Common myeloid progenitor, CD34-positive (primary cell): ENCODE measurements around the gene COX6B2.

Experiments used
- CTCF ChIA-PET: fragments of 350-600 bp; sonication (Branson Sonifier 250); formaldehyde crosslinking; loops from one replicate; lab custom pipeline; 2021; ENCODE audit warnings: antibody characterized with exemption; lab: Charles Lee
- POLR2A ChIA-PET: fragments of 350-600 bp; sonication (Branson Sonifier 250); formaldehyde crosslinking; loops from one replicate; lab custom pipeline; 2021; ENCODE audit warnings: antibody characterized with exemption; lab: Charles Lee
- DNase-seq, 3 donors: peaks; one replicate each; pipeline versions ENCODE4 v3.0.0 to v3.0.0-alpha.2; 2013
- H3K27ac ChIP-seq, 2 experiments: 1 replicate in 1 of 2; 2 replicates in 1 of 2; pipeline ENCODE4 v1.7.0; 2013; ENCODE audit warnings: inconsistent platforms in 2 of 2, low read length in 2 of 2, mild to moderate bottlenecking in 2 of 2, low read depth in 1 of 2, moderate library complexity in 1 of 2; ENCODE audit not compliant: severe bottlenecking in 2 of 2, insufficient read depth in 1 of 2, poor library complexity in 1 of 2
- H3K27me3 ChIP-seq, 5 experiments: replicated peaks in 2 of 5; 1 replicate in 3 of 5; 2 replicates in 2 of 5; pipeline versions ENCODE4 v1.6.1 to v1.7.0; 2013; ENCODE audit warnings: low read length in 4 of 5, mild to moderate bottlenecking in 2 of 5, moderate library complexity in 2 of 5, inconsistent platforms in 1 of 5; ENCODE audit not compliant: insufficient read depth in 5 of 5, control insufficient read depth in 4 of 5
- H3K36me3 ChIP-seq, 4 experiments: 1 replicate in 2 of 4; 2 replicates in 2 of 4; pipeline versions ENCODE4 v1.6.1 to v1.7.0; 2013; ENCODE audit warnings: low read length in 3 of 4, control low read depth in 1 of 4, mild to moderate bottlenecking in 1 of 4; ENCODE audit not compliant: control insufficient read depth in 4 of 4, insufficient read depth in 4 of 4
- H3K4me1 ChIP-seq, 4 experiments: 1 replicate in 3 of 4; 2 replicates in 1 of 4; pipeline versions ENCODE4 v1.6.1 to v1.7.1; 2013; ENCODE audit warnings: low read length in 3 of 4, mild to moderate bottlenecking in 3 of 4, control low read depth in 1 of 4, inconsistent platforms in 1 of 4, moderate library complexity in 1 of 4; ENCODE audit not compliant: control insufficient read depth in 4 of 4, insufficient read depth in 4 of 4; ENCODE audit errors: control extremely low read depth in 1 of 4
- H3K4me3 ChIP-seq, 7 experiments: 1 replicate in 4 of 7; 2 replicates in 3 of 7; pipeline versions ENCODE4 v1.5.1 to v1.7.0; 2013; ENCODE audit warnings: mild to moderate bottlenecking in 7 of 7, low read length in 6 of 7, moderate library complexity in 6 of 7, inconsistent platforms in 2 of 7, low read depth in 2 of 7, control low read depth in 1 of 7; ENCODE audit not compliant: insufficient read depth in 4 of 7, control insufficient read depth in 1 of 7; ENCODE audit errors: extremely low read depth in 1 of 7
- H3K9me3 ChIP-seq, 5 experiments: 1 replicate in 4 of 5; 2 replicates in 1 of 5; pipeline versions ENCODE4 v1.6.1 to v1.7.1; 2013; ENCODE audit warnings: low read length in 4 of 5, mild to moderate bottlenecking in 2 of 5, inconsistent platforms in 1 of 5, low read depth in 1 of 5, moderate library complexity in 1 of 5; ENCODE audit not compliant: control insufficient read depth in 4 of 5, insufficient read depth in 2 of 5; ENCODE audit errors: control extremely low read depth in 1 of 5
- WGBS: methylation state at CpG from one replicate; pipeline ENCODE4 v1.1.5; 2013; ENCODE audit not compliant: insufficient coverage; 5-methylcytosine and 5-hydroxymethylcytosine counted together

Gene COX6B2

GRCh38 chr19:55345818-55346724 lies 8.4 kb downstream of the COX6B2 start:
- no peaks in the 10 kb centered on the region for H3K9me3 ChIP-seq
- H3K27me3 ChIP-seq: peaks cover 0 to 4% (median 0%) of the 10 kb centered on the region in 5 experiments
- H3K27ac ChIP-seq: no peak overlapping the region
- POLR2A ChIA-PET: no interaction called here
- no peak for DNase-seq
- WGBS: 98% methylated on average over 37 of the region's 43 CpGs
- H3K4me3 ChIP-seq: no peak overlapping the region
- H3K4me1 ChIP-seq: peaks cover 0 to 8% (median 6%) of the 10 kb centered on the region in 4 experiments
- CTCF ChIA-PET: no interaction called here
- H3K36me3 ChIP-seq: peaks cover 2 to 38% (median 25%) of the 10 kb centered on the region in 4 experiments

DNA sequence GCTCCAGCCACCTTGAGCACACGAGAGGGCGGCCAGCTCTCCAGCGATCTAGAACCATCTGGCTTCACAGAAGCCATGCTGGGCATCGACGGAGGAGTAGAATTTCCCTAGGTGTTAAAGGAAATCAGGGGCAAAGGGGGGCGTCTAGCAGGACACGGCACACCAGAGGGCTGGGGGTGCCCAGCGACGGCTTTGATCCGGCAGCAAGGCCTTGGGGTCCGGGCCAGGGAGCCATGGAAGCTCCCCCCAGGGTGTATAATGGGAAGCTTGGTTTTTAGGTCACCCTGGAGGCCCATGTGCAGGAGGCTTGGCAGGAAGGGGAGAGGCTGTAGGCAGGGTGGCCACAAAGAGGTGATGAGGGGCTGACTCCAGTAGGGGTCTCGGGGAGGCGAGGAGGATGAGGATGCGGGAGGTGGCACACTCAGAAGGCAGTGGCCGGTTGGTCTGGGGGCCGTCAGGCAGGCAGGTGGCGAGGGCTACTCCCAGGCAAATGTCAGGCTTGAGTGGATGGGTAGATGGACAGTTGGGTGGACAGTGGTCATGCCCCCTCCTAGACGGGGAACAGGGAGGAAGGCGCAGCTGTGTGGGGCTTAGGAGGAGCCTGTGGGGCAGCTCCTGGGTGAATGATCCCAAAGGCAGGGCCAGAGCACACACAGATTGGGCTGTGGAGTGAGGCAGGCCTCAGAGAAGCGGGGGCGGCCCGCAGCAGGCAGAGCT lies 9.3 kb downstream of the COX6B2 start:
- POLR2A ChIA-PET: no interaction called here
- CTCF ChIA-PET: no interaction called here
- no peak for DNase-seq
- WGBS: 98% methylated on average over 20 of the region's 22 CpGs
- Histone ChIP-seq H3K4me3 (no peak overlapping the region), H3K9me3 (no peaks in the 10 kb centered on the region), H3K36me3 (peaks cover 2 to 38% (median 25%) of the 10 kb centered on the region in 4 experiments), H3K4me1 (peaks cover 0 to 16% (median 13%) of the 10 kb centered on the region in 4 experiments), H3K27me3 (no peaks in the 10 kb centered on the region), H3K27ac (no peak overlapping the region)

DNA sequence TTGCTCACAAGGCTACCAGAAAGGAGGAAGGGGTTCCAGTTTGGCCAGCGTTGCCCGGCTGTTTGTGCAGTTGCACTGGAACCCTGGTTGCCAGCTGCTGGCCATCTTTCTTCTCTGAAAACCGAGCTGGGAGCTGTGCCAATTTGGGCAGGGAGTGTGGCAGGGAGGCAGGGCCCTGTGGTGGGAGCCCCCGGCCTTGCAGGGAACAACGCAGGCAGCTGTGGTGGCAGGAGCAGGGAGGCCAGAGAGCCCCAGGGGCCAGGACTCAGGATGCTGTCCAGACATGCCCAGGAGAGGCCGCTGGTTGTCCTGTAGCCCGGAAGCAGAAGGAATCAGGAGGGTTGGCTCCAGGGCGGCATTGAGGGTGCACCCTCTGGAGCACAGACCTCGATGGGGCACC lies 10.1 kb downstream of the COX6B2 start:
- WGBS: 95% methylated on average over 8 of the region's 9 CpGs
- POLR2A ChIA-PET: no interaction called here
- DNase-seq: no peak

DNA sequence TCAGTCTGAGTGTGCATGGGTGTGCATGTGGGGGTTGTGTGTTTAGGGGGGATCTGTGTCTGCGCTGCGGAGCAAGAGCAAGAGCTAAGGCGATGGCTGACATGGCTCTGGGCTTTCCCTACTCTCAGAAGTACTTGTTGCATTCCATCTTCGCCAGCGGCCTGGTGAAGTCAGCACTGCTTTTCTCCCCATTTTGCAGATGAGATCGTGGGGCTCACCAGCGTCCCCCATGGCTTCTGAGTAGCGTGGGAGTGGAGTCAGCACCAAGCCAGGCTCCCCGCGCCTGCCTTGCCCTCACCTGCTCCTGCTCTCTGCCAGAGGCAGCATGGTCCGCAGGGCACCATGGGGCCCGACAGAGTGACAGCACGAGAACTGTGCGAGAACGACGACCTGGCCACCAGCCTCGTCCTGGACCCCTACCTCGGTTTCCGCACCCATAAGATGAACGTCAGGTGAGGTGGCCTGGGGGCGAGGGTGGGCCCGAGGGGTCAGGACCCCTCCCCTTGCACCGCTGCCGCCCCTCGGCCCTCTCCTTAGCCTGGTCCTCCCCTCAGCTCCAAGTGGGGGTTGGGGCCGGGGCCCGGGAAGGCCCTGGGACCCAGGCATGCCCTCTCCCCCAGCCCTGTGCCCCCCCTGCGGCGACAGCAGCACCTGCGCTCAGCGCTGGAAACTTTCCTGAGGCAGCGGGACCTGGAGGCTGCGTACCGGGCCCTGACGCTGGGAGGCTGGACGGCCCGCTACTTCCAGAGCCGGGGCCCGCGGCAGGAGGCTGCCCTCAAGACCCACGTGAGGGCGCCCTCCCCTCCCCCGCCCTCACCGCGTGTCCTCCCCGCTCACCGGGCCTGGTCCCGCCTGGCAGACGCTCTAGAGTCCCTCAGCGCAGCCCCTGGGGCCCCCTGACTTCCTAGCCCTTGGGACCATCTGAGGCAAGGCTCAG lies 12.7 kb downstream of the COX6B2 start:
- 96% methylated on average over 48 of the region's 50 CpGs for WGBS
- ChIA-PET CTCF (interaction anchor here (0.9 to 1.4 kb wide), 2 partner anchors 10 to 18 kb away, joined by 3 to 7 read pairs; no protein-coding TSS in a partner anchor), POLR2A (interaction anchor here (1.1 kb wide), 1 partner anchor 43 kb away, joined by 4 read pairs; no protein-coding TSS in a partner anchor)
- Histone ChIP-seq H3K27ac (no peak overlapping the region), H3K36me3 (peaks cover 2 to 31% (median 20%) of the 10 kb centered on the region in 4 experiments), H3K9me3 (no peaks in the 10 kb centered on the region), H3K4me3 (peak overlapping the region in 5 of 7 experiments; percentile 7 to 85 (median 46)), H3K4me1 (peaks cover 0 to 27% (median 25%) of the 10 kb centered on the region in 4 experiments), H3K27me3 (no peaks in the 10 kb centered on the region)
- DNase-seq: no peak

More for the DNA sequence above, 10.1 kb downstream of the COX6B2 start:
- CTCF ChIA-PET: no interaction called here
- H3K9me3 ChIP-seq: no peaks in the 10 kb centered on the region
- H3K27me3 ChIP-seq: no peaks in the 10 kb centered on the region
- H3K36me3 ChIP-seq: peaks cover 2 to 38% (median 25%) of the 10 kb centered on the region in 4 experiments
- peaks cover 0 to 18% (median 16%) of the 10 kb centered on the region in 4 experiments for H3K4me1 ChIP-seq
- H3K27ac ChIP-seq: no peak overlapping the region
- no peak overlapping the region for H3K4me3 ChIP-seq

- Histone ChIP-seq H3K27me3 (no peaks in the 10 kb centered on the region), H3K9me3 (no peaks in the 10 kb centered on the region), H3K27ac (peak overlapping the region in 1 of 2 experiments; percentile 91), H3K4me1 (peaks cover 0 to 27% (median 25%) of the 10 kb centered on the region in 4 experiments), H3K4me3 (peak overlapping the region in 6 of 7 experiments; percentile 48 to 85 (median 82)), H3K36me3 (peaks cover 2 to 31% (median 16%) of the 10 kb centered on the region in 4 experiments)
- ChIA-PET POLR2A (interaction anchor here (0.6 to 1.1 kb wide), 2 partner anchors 43 to 83 kb away, joined by 4 to 7 read pairs; no protein-coding TSS in a partner anchor), CTCF (interaction anchor here (0.5 to 1.4 kb wide), 3 partner anchors 10 to 1229 kb away, joined by 3 to 7 read pairs (median 4); no protein-coding TSS in a partner anchor)
- peak in 2 of 3 donors; percentile 52 for DNase-seq
- 0% methylated on average over 3 of the region's 15 CpGs for WGBS
These were observed 13.3 kb downstream of the COX6B2 start for GRCh38 chr19:55341171-55341588.

GRCh38 chr19:55340784-55341147 lies 13.8 kb downstream of the COX6B2 start:
- 0% methylated on average over 11 of the region's 24 CpGs for WGBS
- peaks cover 2 to 27% (median 15%) of the 10 kb centered on the region in 4 experiments for H3K36me3 ChIP-seq
- ChIA-PET CTCF (interaction anchor here (0.5 to 1.4 kb wide), 4 partner anchors 11 to 1229 kb away, joined by 3 to 7 read pairs (median 4); no protein-coding TSS in a partner anchor), POLR2A (interaction anchor here (0.6 to 1.1 kb wide), 2 partner anchors 44 to 83 kb away, joined by 4 to 7 read pairs; no protein-coding TSS in a partner anchor)
- no peaks in the 10 kb centered on the region for H3K27me3 ChIP-seq
- peak overlapping the region in 1 of 2 experiments; percentile 91 for H3K27ac ChIP-seq
- DNase-seq: peak in 2 of 3 donors; percentile 35 to 52
- H3K9me3 ChIP-seq: no peaks in the 10 kb centered on the region
- H3K4me3 ChIP-seq: peak overlapping the region; percentile 48 to 85 (median 81)
- peaks cover 0 to 27% (median 25%) of the 10 kb centered on the region in 4 experiments for H3K4me1 ChIP-seq
